ENCODE data around the gene DCDC1.

- no peak for TF ChIP-seq POLR2A (IDR thresholded peaks at IDR 0.05)
- TF ChIP-seq CTCF (IDR thresholded peaks at IDR 0.05), result no peak
These were observed 384.0 kb downstream of the DCDC1 start for GRCh38 chr11:30985536-30985935.
